Ramos (cell line): ENCODE measurements around the gene RNF220.

Source experiments
- in situ Hi-C: fragments of 300-500 bp; cut with MboI; formaldehyde crosslinking; loops from one replicate; pipeline ENCODE4 v1.14.3; 2022; ENCODE audit warnings: low sequenced_read_pairs; ENCODE audit not compliant: unreplicated experiment

Gene RNF220

DNA sequence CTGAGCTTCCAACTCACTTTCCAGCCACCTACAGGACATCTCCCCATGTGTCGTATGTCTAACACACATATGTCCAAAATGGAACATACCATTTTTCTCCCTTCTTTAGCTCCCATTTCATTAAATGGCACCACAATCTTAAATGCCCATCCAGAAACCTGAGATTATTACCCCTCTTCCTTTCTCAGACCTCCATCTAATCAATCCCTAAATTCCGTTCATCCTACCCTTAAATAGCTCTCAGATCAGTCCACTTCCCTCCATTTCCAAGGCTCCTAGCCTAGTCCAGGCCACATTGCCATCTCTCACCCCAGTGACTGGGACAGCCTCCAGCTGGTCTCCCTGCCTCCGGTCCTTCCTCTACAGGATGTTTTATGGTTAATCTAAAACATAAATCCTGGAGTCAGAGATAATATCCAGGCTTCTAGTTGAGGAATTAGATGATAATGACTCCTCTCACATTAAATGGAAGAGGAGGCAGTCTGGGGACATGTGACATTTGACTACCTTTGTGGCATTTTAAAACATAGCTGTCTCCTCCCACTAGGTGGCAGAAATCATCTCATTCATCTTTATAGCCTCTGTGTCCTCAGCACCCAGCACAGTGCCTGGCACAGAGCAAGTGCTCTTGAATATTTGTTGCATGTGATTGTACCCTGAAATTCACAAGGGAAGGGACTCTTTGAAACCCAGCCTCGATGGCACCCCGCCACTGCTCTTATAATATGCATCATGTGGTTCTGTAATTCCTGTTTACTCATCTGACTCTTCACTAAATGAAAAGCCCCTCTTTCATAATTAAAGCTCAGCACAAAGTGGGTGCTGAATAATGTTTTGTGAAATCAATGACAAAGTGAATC lies 166.9 kb downstream of the RNF220 start:
- in situ Hi-C loops: no loop called here

DNA sequence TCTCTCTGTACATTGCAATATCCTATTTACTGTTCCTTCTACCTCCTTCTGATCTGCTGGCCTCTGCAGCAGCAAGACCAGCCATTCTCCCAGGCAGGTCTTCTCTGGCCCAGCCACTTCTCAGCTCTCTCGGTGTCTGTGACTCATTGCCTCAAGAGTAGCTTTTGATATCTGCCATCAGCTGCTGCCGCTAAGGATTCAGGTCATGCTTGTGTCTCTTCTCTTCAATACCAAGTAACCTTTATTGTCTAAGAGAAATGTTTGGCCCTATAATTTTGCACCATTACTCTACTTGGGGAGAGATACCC lies 167.5 kb downstream of the RNF220 start:
- in situ Hi-C loops: no loop called here

DNA sequence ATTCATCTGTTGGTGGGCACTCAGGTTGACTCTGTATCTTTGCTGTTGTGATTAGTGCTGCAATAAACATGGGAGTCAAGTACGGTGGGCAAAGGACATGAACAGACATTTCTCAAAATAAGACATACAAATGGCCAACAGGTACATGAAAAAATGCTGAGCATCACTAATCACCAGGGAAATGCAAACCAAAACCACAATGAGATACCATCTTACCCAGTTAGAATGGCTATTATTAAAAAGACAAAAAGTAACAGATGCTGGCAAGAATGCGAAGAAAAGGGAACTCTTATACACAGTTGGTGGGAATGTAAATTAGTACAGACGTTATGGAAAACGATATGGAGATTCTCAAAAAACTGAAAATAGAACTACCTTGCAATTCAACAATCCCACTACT lies 170.3 kb downstream of the RNF220 start:
- in situ Hi-C loops: no loop called here

DNA sequence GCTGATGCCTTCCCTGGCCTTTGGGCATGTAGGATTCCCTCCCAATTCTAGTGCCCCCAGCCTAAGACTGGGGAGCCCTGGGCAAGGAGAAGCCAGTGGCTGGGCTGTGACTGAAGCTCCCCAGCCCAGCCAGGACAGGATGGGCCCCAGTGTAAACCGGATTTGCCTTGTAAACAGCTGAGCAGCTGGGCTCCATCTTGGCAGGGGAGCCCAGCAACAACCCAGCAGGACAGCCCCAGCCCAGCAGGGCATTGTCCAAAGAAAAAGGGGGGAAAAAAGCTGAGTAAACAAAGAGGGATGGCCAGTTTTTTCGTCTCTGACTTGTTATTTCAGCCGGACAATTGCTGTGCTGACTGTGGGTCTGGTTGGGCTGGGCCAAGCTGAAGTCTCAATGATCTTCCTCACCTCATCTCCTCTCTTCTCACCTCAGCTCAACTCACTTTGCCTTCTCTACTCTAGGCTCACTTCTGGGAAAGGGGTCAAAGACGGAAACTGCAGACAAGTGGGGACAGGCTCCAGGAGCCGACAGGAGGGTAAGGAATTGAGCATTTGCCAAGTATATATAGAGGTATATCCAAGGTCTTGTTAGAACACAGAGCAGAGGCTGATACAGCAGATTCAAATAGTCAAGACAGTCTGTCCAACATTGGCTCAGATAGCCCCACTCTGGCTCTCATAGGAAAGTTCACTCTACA lies 171.5 kb downstream of the RNF220 start:
- in situ Hi-C loops: no loop called here

DNA sequence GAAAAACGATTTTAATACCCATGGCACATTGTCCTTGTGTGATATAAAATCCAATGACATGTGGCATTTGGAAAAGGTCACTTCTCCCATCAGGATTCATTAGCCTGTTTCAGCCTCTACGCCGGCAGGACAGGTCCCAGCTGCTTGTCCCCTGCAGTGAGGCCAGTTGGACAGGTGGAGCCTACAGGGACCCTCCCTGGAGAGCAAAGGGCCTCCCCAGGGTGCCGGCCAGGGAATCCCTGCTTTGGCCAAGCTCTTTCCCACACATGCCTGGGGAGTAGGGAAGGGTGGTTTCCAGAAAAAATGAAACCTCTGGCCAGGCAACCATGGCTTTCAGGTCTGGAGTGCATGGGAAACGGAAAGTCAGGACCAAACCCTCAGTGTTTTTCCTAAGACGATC lies 176.2 kb downstream of the RNF220 start:
- in situ Hi-C loops: no loop called here

DNA sequence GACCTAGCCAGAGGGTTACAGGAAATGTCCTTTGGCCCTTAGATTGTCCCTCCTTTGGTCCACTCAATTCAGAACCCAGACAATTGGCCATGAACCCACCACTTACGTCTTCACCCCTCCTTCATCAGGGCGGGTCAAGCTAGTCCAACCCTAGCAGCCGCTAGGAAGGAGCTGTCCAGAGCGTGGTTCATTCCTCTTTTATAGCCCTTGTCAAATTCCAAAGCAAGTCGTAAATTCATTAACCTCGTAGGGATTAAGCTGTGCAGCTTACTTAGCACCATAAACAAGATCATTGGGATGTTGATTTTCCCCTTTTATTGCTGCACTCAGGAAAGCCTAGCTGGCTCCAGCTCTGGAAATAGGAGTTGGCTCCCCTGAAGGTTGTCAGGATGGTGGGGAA lies 179.1 kb downstream of the RNF220 start:
- in situ Hi-C loops: no loop called here

DNA sequence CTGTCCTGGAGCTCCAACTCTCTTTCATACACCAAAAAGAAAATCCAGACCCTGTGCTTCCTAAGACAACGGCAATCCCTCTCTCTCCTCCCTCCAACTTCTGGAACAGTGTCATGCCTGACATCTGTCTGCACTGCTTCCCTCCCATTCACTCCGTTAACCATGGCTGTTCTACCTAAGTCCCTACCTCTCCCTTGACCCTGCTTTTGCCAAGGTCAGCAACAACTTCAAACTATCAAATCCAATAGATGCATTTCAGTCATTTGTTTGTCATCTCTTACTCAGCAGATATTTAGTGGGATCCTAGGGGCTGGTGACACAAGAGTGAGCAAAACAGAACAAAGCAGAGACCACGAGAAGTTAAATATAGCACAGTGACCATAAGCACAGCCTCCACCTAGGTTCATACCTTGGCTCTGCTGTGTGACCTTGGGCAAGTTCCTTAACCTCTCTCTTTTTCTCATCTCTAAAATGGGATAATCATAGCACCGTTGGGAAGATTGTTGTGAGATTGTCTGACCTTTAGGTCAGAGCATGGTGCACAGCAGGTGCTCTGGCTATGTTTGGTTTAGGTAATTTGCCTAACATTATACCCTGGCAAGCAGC lies 180.4 kb downstream of the RNF220 start:
- in situ Hi-C loops: no loop called here

DNA sequence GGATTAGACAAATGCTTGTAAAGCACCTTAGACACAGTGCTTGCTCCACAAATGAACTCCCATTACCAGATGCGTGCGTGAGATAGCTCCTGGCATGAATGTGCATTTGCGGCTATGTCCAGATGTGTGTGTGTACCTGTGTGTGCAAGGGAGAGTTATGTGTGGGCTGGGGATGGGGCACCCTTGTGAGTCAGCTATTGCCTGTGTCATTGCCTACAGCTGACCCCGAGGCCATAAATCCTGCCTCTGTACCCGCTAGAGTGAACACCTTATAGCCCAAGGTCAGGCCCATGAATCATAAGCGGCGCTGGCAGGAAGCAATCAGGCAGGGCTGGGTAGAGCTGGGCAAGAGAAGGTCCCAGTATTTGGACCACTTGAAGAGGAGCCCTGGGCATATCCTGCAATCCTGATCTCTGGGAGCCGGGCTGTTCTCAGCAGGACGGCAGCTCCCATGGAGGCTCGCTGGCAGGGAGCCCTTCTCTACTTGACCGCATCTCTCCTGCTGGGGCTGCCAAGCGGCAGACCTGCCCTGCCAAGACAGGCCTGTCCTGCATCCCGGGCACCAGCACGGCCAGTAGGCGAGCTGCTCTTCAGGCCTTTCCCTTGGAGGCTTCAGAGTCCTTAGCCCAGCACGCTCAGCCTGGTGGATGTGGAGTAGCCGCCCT lies 182.9 kb downstream of the RNF220 start:
- in situ Hi-C loops: no loop called here

DNA sequence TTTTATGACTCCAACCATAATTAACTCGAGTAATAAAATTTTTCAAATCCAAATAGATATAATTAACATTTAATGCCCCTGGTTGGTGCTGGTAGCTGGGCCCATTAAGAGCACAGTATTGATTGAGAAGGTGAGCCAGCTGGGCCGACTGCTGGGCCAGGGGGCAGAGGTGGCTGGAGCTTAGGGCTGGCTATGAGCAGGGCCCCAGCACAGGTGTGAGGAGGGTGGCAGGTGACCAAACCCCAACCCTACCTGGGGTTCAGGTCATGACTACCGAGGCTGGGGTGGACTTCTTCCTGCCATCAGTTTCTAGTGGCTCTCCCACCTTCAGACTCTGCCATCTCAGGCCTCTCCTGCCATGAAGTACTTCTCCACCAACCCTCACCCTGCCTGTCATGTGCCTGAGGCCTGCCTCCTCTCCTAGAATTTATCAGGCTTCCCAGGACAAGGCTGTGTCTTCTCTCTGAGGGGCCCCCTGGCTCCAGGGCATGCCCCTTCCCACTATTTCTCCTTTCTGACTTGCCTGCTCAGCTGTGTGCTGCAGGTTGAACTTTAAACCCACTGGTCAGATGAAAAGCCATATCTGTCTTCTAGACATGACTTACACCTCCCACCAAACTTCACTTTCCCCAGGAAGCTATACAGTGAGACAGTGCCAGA lies 183.6 kb downstream of the RNF220 start:
- in situ Hi-C loops: no loop called here

DNA sequence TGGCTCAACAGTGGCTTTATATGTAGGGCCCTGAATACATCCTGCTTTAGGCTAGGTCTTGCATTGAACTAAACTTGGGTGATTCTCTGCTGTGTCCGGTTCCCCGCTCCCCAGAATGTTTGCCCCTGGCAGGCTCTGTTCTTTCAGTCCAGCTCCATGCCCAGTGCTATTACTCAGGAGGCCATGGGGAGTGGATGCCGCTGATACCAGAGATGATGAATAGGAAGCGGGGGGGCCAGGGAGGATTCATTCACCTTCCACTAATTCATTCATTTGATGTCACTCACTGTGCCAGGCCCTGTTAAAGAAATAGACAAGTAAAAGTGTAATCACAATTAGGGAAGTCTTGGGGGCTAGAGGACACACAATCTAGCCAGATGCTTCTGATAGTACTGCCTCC lies 185.4 kb downstream of the RNF220 start:
- in situ Hi-C loops: loop anchor here (10.0 kb wide), 1 partner anchor 366 kb away; no protein-coding TSS in a partner anchor

DNA sequence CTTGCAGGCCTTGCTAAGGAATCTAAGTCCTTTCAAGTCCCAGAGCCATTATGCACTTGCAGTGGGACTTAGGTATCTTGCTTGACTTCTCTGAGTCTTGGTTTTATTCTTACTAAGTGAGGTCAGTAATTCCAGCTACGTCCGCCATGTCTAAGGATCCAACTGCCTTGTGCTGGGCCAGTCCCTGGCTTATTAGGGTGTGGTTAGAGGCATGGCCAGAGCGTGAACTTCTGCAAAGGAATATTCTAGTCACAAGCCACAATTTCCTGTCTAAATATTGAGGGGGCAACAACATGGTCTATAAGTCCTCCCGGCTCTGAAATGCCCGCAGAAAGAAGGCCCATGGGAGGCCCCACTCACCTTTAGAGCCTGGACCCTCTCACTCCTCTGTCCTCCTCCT lies 186.3 kb downstream of the RNF220 start:
- in situ Hi-C loops: loop anchor here (10.0 kb wide), 1 partner anchor 367 kb away; no protein-coding TSS in a partner anchor

DNA sequence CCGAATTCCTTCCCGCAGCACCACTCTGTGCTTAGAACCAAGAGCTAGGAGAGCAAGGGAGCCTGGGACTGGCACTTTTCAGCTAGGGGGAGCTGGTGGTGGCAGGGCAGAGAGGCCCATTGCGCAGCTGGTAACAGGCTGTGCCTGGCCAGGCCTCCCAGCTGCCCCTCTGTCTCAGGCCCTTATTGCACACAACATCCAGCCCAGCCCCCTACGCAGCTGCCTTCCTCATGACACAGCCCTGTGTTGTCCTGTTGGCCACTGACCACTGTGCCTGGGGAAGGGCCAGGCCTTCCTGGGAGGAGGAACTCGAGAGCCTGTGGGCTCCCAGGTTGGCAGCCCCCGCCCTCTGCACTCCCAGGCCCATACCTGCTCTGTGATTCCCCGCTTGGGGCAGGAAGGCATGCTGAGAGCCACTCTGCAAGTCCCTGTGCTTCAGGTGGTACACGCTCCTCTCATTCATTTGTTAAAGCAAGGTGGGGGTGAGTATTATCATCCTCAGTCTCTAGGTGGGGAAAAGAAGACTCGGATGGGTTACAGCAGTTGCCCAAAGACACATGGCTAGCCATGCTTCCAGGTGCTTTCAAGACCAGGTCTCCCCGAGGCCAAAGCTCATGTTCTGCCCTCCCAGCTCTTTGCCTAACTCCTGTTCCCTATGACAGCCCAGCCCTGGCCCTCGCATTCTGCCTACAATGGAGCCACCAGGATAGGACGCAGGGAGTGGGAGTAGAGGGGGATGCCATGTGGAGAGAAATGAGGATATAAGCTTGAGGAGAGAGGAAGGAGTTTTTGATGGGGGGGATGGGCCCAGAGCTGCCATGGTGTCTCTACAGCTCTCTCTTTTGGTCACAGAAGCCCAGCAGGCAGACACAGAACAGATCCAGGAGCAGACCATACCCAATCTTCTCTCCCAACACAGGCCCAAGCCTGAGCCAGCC lies 187.4 kb downstream of the RNF220 start:
- in situ Hi-C loops: loop anchor here (10.0 kb wide), 1 partner anchor 368 kb away; no protein-coding TSS in a partner anchor

DNA sequence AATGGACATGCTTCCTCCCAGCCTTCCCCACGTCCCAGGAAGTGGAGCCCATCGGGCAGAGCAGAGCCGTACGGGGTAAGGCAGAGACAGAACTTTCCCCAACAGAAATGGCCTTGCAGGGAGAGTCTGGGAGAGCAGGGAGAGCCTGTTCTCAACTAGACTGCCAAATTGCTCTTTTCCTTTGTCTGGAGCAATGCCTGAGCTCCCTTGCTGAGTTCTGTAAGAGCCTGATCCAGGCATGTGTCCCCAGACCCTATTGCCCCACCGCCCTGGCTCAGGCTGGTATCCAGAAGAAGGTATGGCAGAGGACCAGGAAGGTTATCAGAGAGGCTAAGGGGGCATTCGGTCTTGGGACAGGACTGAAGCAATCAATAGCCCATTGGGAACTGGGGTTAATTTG lies 189.3 kb downstream of the RNF220 start:
- in situ Hi-C loops: loop anchor here (10.0 kb wide), 1 partner anchor 370 kb away; no protein-coding TSS in a partner anchor

DNA sequence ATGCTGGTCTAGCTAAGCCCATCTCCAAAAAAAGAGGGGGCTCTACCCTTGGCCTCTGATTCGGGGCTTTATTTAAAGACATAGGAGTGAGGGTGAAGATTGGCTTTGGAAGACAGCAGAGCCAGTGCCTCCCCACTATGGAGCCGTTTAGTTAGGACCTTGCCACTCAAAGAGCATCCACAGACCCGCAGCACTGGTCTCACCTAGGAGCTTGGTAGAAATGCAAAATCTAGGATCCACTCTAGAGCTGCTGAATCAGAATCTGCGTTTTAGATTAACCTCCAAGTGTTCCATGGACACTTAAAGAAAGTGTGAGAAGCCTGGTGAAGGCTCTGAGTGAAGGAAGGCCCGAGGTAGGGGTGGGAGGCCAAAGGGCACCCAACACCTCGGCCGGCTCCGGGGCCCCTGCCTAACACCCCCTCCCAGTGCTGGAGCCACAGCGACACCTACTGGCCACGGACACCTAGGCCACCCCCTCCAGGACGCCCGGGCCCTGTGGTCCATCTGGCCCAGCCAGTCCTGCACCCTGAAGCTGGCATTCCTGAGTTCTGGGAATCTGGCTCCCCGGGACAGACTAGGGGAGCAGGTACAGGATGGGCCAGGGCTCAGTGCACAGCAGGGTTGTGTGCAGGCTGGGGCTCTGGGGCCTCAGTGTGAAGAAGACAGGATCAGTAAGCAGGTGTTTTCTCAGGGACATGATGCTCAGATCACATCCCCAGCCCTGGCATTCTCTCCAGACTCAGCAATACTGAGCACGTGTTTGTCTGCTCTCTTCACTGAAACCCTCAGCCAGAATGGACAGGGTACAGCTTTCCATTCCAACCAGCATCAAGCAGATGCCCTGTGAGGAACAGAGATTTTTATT lies 190.0 kb downstream of the RNF220 start:
- in situ Hi-C loops: loop anchor here (10.0 kb wide), 1 partner anchor 370 kb away; no protein-coding TSS in a partner anchor

DNA sequence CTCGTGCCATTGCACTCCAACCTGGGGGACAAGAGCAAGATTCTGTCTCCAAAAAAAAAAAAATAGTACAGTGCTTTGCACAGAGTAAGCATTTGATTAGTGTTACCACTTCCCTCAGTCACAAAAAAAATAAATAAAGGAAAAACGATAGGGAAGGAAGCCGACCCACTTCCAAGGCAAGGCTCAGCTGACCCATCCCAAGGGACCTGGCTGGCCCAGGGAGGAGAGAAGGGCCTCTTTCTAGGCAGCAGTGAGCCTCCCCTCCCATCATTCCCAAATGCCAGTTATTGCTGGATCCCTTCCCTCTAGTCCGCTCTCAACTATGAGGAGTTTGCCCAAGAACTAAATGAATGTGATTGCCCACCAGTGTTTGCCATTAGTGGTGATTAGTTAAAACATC lies 191.5 kb downstream of the RNF220 start:
- in situ Hi-C loops: loop anchor here (10.0 kb wide), 1 partner anchor 372 kb away; no protein-coding TSS in a partner anchor

DNA sequence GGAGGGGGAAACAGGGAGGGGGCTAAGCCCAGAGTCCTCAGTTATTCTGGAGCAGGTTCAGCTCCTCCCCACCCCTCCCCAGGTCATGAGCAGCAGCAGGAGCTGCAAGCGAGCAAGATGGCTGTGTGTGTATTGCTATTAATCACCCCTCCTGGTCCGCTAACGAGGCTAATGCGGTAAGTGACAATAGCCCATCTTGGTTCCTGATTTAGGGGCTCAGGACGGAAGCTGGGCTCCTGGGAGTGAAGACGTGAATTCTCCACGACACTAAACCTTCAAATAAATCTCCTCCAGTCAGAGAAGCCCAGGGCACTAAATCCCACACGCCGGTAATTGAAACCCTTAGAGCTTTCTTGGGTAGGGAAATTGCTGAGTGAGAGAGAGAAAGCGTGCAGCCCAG lies 193.1 kb downstream of the RNF220 start:
- in situ Hi-C loops: loop anchor here (10.0 kb wide), 1 partner anchor 373 kb away; no protein-coding TSS in a partner anchor

DNA sequence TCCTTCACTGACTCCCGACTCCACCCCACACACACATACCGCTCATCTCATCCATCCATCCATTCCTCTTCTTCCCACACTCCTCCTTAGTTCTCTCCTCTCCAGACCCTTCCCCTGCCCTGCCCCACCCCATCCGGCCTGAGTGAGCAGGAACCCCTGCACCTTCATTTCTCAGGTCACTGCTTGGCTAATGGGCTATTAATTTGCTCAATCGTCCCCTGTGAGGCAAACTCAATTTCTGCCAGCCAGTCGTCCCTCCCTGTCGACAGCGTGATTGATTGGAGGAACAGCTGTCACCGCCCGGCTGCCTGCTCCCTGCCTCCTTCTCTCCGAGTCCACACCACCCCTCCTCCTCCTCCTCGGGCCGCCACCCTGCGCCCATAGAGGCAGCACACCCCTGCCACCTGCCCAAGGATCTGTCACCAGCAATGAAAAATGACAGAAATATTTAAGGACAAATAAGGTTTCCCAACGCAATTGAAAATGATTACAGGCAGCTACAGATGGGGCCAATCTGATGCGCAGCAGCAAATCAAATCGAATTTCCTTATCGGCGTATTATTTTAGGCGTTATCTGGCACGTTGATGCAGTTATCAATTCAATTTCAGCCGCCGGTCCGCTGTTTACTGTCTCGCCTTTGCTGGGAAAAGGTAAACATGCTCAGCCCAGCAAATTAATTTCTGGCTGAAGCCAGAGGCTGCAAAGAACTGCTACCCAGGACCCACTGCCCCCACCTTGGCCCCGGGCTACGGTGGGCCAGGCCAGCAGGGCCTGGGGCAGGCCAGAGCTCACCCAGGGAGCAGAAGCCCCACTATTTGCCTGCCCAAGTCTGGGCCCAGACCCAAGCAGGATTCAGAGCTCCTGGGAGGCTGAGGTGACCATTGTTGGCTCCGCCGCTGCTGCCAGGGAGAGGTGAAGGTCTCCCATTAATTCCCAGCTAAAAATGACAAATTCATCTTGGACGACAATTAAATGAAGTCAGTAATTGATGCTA lies 197.9 kb downstream of the RNF220 start:
- in situ Hi-C loops: no loop called here
